GM10248 (cell line): ENCODE data around the gene RETSAT.
"Not testable (repeated sequence)": the region's sequence is repeated elsewhere in the genome, so short reads cannot be mapped to it uniquely, and the experiment has no call there.

ENCODE experiments used
- CTCF ChIA-PET: fragments of 300-600 bp; sonication (Branson Sonifier 250); formaldehyde crosslinking; extraction: SDS; loops from one replicate; lab custom pipeline; 2021; ENCODE audit warnings: antibody characterized with exemption; lab: Yijun Ruan, JAX
- POLR2A ChIA-PET: fragments of 350-650 bp; sonication (Branson Sonifier 250); formaldehyde crosslinking; extraction: SDS; loops from one replicate; lab custom pipeline; 2020; ENCODE audit warnings: antibody characterized with exemption; lab: Yijun Ruan, JAX
- DNase-seq: peaks from one replicate; pipeline ENCODE4 v3.0.0; 2012; ENCODE audit errors: extremely low spot score
- CTCF ChIP-seq: IDR thresholded peaks from 2 replicates; pipeline ENCODE4 v1.5.1; 2012; ENCODE audit warnings: mild to moderate bottlenecking, low read depth; ENCODE audit errors: extremely low read depth, missing control alignments, control extremely low read depth

RETSAT gene

GRCh38 chr2:85369500-85369899 lies 15.2 kb upstream of the RETSAT start:
- no peak for DNase-seq
- no peak for TF ChIP-seq CTCF
- ChIA-PET CTCF (interaction anchor here (0.7 to 1.8 kb wide), 4 partner anchors 15 to 359 kb away, joined by 3 to 8 read pairs (median 4); partner anchors contain the start of genes ELMOD3 and RETSAT), POLR2A (no interaction called here)

GRCh38 chr2:85368921-85369320 lies 14.6 kb upstream of the RETSAT start:
- TF ChIP-seq CTCF, result no peak
- CTCF ChIA-PET, result interaction anchor here (1.2 to 1.8 kb wide), 3 partner anchors 14 to 360 kb away, joined by 3 to 8 read pairs (median 5); partner anchors contain the start of genes ELMOD3 and RETSAT
- no peak for DNase-seq
- POLR2A ChIA-PET, result no interaction called here

- POLR2A ChIA-PET, result no interaction called here
- no peak for DNase-seq
- CTCF ChIA-PET, result interaction anchor here (1.2 kb wide), 1 partner anchor 9 kb away, joined by 4 read pairs; no protein-coding TSS in a partner anchor
- no peak for TF ChIP-seq CTCF
These were observed 12.9 kb upstream of the RETSAT start for GRCh38 chr2:85367180-85367579.

GRCh38 chr2:85362653-85363387 lies 8.5 kb upstream of the RETSAT start:
- POLR2A ChIA-PET, result not testable (repeated sequence)
- CTCF ChIA-PET, result interaction anchor here (1.6 kb wide), 1 partner anchor 13 kb away, joined by 4 read pairs; no protein-coding TSS in a partner anchor

GRCh38 chr2:85357736-85358135 lies 3.4 kb upstream of the RETSAT start:
- no peak for TF ChIP-seq CTCF
- POLR2A ChIA-PET, result interaction anchor here (0.6 kb wide), 2 partner anchors 185 to 450 kb away, joined by 6 to 13 read pairs; no protein-coding TSS in a partner anchor
- CTCF ChIA-PET, result no interaction called here
- DNase-seq, result no peak

More at GRCh38 chr2:85362653-85363387, 8.5 kb upstream of the RETSAT start:
- DNase-seq, result not testable (repeated sequence)

- no peak for DNase-seq
- TF ChIP-seq CTCF, result no peak
- POLR2A ChIA-PET, result interaction anchor here (3.4 kb wide), 1 partner anchor 183 kb away, joined by 27 read pairs; the partner anchor contains the start of gene MAT2A
- CTCF ChIA-PET, result interaction anchor here (1.6 kb wide), 1 partner anchor 35 kb away, joined by 4 read pairs; no protein-coding TSS in a partner anchor
These were observed 1.9 kb upstream of the RETSAT start for GRCh38 chr2:85356186-85356585.
